Vagina (tissue), 2 donors: ENCODE measurements around the gene FAAH. TPM values are rescaled to one million over a fixed set of nuclear protein-coding genes. Genes with fewer than 3 reads are reported as not detected.
A peak's percentile ranks its signal among the peaks of the same experiment; 100 is the strongest.
"Not testable (repeated sequence)": the region's sequence is repeated elsewhere in the genome, so short reads cannot be mapped to it uniquely, and the experiment has no call there.

Experiments used
- DNase-seq, 2 donors: peaks; one replicate each; pipeline ENCODE4 v3.0.0-alpha.2; 2017; ENCODE audit errors: extremely low spot score in 2 of 2
- H3K27ac ChIP-seq: fragments of 200-600 bp; sonication (generic); one replicate; pipeline ENCODE4 v1.5.1; 2019
- H3K27me3 ChIP-seq: fragments of 200-600 bp; sonication (generic); one replicate; pipeline ENCODE4 v1.5.1; 2019
- H3K36me3 ChIP-seq, 2 donors: fragments of 200-600 bp; sonication (generic); one replicate each; pipeline ENCODE4 v1.5.1; 2017 to 2019
- H3K4me1 ChIP-seq: fragments of 200-600 bp; sonication (generic); one replicate; pipeline ENCODE4 v1.5.1; 2019
- H3K4me3 ChIP-seq, 2 donors: fragments of 200-600 bp; sonication (generic); 1 replicate in 1 of 2; 2 replicates in 1 of 2; pipeline ENCODE4 v1.5.1; 2016 to 2019
- H3K9me3 ChIP-seq: fragments of 200-600 bp; sonication (generic); one replicate; pipeline ENCODE4 v1.5.1; 2019
- CTCF ChIP-seq, 3 experiments: fragments of 450-650 bp in 2 of 3; fragments of 200-600 bp in 1 of 3; sonication (generic) in 1 of 3; IDR thresholded peaks; one replicate each; pipeline ENCODE4 v1.5.1; 2017 to 2019; ENCODE audit warnings: antibody characterized with exemption in 3 of 3, mild to moderate bottlenecking in 2 of 3, moderate library complexity in 2 of 3
- POLR2A ChIP-seq, 2 donors: fragments of 450-650 bp; IDR thresholded peaks; one replicate each; pipeline ENCODE4 v1.6.1; 2017; ENCODE audit warnings: antibody characterized with exemption in 2 of 2, mild to moderate bottlenecking in 2 of 2, moderate library complexity in 2 of 2
- POLR2AphosphoS5 ChIP-seq, 2 donors: sonication (generic); formaldehyde crosslinking; IDR thresholded peaks; one replicate each; pipeline ENCODE4 v1.9.0; 2017; ENCODE audit warnings: antibody characterized with exemption in 2 of 2, mild to moderate bottlenecking in 2 of 2, low read depth in 1 of 2; ENCODE audit not compliant: insufficient read depth in 1 of 2
- intact Hi-C: fragments of 100-400 bp; cut with DNase I; formaldehyde crosslinking; loops from one replicate; pipeline ENCODE4 v1.15.1; 2023
- total RNA-seq: library from RNA; depleted of rRNA; stranded (reverse); fragments of >200 nt; gene quantifications from one replicate; pipeline ENCODE4 v1.2.3, GENCODE V29; 2016

Gene FAAH
- total RNA-seq: 38.1 TPM

GRCh38 chr1:46394108-46394871 lies at the start of gene FAAH:
Gene FAAH, plus strand, starts transcription at chr1:46394317. Its CDS starts 32 bp downstream, at chr1:46394349.
- no peaks in the 10 kb centered on the region for H3K36me3 ChIP-seq
- no peaks in the 10 kb centered on the region for H3K9me3 ChIP-seq
- intact Hi-C loops: no loop called here
- no peaks in the 10 kb centered on the region for H3K27me3 ChIP-seq
- H3K27ac ChIP-seq: peak within 1 kb of the TSS; percentile 49
- no peak for DNase-seq
- H3K4me3 ChIP-seq: peak within 1 kb of the TSS; percentile 56 to 65
- TF ChIP-seq POLR2AphosphoS5 (IDR thresholded peaks at IDR 0.05; ENCODE audit: insufficient read depth in 1 of 2, low read depth in 1 of 2) (no peak), CTCF (IDR thresholded peaks at IDR 0.05) (no peak), POLR2A (IDR thresholded peaks at IDR 0.05) (no peak)
- H3K4me1 ChIP-seq: peaks cover 11% of the 10 kb centered on the region

DNA sequence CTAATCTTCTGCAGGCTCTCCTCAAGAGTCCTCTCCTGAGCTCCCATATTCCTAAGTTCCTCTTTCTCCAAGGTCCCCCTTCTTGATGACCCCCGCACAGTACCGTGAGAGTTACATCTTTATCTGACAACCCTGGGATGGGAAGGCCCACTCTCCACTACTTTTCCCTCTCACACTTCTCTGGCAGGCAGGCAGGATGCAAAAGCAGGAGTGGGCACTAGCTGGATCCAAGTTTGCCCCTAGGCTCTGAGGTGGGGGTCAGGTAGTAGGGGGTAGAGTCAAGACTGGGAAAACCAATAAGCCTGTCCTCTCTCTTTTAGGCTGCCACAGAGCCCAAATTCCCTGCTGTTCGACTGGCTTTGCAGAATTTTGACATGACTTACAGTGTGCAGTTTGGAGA lies 49.6 kb upstream of the FAAH start:
- Histone ChIP-seq H3K9me3 (no peaks in the 10 kb centered on the region), H3K27me3 (no peaks in the 10 kb centered on the region), H3K4me1 (peaks cover 8% of the 10 kb centered on the region), H3K36me3 (peaks cover 0 to 48% of the 10 kb centered on the region in 2 donors), H3K27ac (no peak overlapping the region), H3K4me3 (no peak overlapping the region)
- no peak for DNase-seq
- intact Hi-C loops: no loop called here
- TF ChIP-seq POLR2AphosphoS5 (IDR thresholded peaks at IDR 0.05; ENCODE audit: insufficient read depth in 1 of 2, low read depth in 1 of 2): no peak
- TF ChIP-seq CTCF (IDR thresholded peaks at IDR 0.05): no peak
- TF ChIP-seq POLR2A (IDR thresholded peaks at IDR 0.05): no peak

DNA sequence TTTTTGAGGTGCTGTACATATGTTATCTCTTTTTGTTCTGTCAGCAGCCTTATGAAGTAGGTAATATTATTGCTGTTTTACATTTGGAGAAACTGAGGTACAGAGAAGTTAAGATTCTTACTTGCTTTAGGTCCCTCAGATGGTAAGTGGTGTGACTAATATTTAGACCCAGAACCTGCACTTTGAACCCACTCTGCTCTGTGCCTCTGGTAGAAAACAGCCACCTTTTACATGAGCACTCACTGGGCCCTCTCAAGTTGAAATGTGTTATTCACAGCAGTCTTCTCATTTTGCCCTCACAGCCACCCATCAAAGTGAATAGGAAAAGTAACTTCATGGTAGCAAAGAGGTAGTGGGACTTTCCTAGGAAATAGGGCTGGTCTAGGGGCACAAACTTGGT lies 48.8 kb upstream of the FAAH start:
- intact Hi-C loops: no loop called here
- Histone ChIP-seq H3K4me3 (no peak overlapping the region), H3K36me3 (peaks cover 0 to 56% of the 10 kb centered on the region in 2 donors), H3K9me3 (no peaks in the 10 kb centered on the region), H3K4me1 (peaks cover 8% of the 10 kb centered on the region), H3K27me3 (no peaks in the 10 kb centered on the region), H3K27ac (no peak overlapping the region)
- no peak for DNase-seq
- TF ChIP-seq POLR2AphosphoS5 (IDR thresholded peaks at IDR 0.05; ENCODE audit: insufficient read depth in 1 of 2, low read depth in 1 of 2) (no peak), CTCF (IDR thresholded peaks at IDR 0.05) (no peak), POLR2A (IDR thresholded peaks at IDR 0.05) (no peak)

GRCh38 chr1:46352363-46352762 lies 41.8 kb upstream of the FAAH start:
- intact Hi-C loops: no loop called here
- Histone ChIP-seq H3K36me3 (peaks cover 0 to 69% of the 10 kb centered on the region in 2 donors), H3K9me3 (no peaks in the 10 kb centered on the region), H3K27ac (no peak overlapping the region), H3K27me3 (no peaks in the 10 kb centered on the region), H3K4me3 (no peak overlapping the region), H3K4me1 (no peaks in the 10 kb centered on the region)
- no peak for TF ChIP-seq POLR2AphosphoS5 (IDR thresholded peaks at IDR 0.05; ENCODE audit: insufficient read depth in 1 of 2, low read depth in 1 of 2)
- TF ChIP-seq CTCF (IDR thresholded peaks at IDR 0.05): no peak
- TF ChIP-seq POLR2A (IDR thresholded peaks at IDR 0.05): no peak
- no peak for DNase-seq

DNA sequence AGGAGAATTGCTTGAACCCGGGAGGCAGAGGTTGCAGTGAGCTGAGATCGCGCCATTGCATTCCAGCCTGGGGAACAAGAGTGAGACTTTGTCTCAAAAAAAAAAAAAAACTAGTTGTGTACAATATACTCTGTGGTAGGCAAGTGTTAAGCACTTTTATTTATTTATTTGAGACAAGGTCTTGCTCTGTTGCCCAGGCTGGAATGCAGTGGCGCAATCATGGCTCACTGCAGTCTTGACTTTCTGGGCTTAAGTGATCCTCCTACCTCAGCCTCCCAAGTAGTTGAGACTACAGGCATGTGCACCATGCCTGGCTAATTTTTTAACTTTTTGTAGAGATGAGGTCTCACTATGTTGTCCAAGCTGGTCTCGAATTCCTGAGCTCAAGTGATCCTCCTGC lies 38.2 kb upstream of the FAAH start:
- H3K9me3 ChIP-seq, intact Hi-C loops, H3K4me3 ChIP-seq, H3K4me1 ChIP-seq, H3K27ac ChIP-seq, H3K27me3 ChIP-seq, DNase-seq: not testable (repeated sequence)
- peaks cover 0 to 59% of the 10 kb centered on the region in 2 donors for H3K36me3 ChIP-seq
